Uterus (tissue), 2 donors: ENCODE data around the gene NCS1.

Source experiments
- CTCF ChIP-seq, 4 experiments: fragments of 200-600 bp in 2 of 4; fragments of 450-650 bp in 2 of 4; sonication (generic) in 2 of 4; IDR thresholded peaks; one replicate each; pipeline ENCODE4 v1.5.1; 2016 to 2019; ENCODE audit warnings: antibody characterized with exemption in 4 of 4, mild to moderate bottlenecking in 2 of 4, moderate library complexity in 1 of 4
- POLR2A ChIP-seq, 2 donors: fragments of 450-650 bp; IDR thresholded peaks; one replicate each; pipeline ENCODE4 v1.6.1; 2016; ENCODE audit warnings: antibody characterized with exemption in 2 of 2, mild to moderate bottlenecking in 1 of 2, moderate library complexity in 1 of 2

- TF ChIP-seq CTCF (IDR thresholded peaks at IDR 0.05) (no peak), POLR2A (IDR thresholded peaks at IDR 0.05) (no peak)
Measured at GRCh38 chr9:130276121-130276520, 103.9 kb downstream of the NCS1 start.
